ENCODE data around the gene LYPD6B.

- TF ChIP-seq EZH2 (IDR thresholded peaks at IDR 0.05; ENCODE audit: borderline replicate concordance, insufficient read depth, low read depth, low read length, poor library complexity, severe bottlenecking) (no peak), CTCF (IDR thresholded peaks at IDR 0.05) (no peak)
Measured at GRCh38 chr2:149158957-149159356, 120.5 kb downstream of the LYPD6B start.

Measured in B cell (primary cell).